ENCODE results near the gene IL25. TPM values are rescaled to one million over a fixed set of nuclear protein-coding genes. Genes with fewer than 3 reads are reported as not detected.

Gene IL25
- total RNA-seq, 8 experiments from 2014 or later, result 0.14 to 0.66 (median 0.44) TPM; not detected in 4

DNA sequence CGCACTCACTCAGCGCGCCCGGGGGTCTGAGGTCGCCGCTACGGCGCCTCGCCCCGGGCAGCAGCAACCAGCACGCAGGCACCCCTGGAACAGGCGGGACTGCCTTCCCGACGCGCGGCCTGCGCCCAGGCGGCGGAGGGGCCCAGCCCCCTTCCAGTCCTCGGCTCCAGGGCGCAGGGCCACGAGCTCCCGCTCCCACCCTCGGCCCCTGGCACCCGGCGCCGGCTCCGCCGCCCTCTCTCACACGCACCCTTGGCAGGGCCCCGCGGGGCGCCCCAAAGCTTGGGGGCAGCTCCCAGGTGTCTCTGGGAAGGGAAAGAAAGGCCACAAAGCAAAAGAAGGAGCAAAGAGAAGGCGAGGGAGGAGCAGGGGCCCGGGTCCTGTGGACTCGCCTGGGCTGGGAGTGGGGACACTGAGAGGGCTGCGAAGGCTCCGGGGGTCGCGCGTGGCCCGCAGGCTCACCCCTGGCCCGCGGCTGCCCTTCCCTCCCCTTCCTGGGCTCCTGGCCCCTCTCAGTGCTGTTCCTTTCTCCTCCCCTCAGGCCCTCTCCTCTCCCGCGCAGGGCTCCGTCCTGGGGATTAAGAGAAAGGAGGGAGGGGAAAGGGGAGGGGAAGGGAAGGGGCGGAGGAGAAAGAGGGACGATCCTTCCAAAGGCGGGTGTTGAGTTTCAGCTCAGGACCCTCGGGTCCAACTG lies 6.7 kb upstream of the IL25 start:
- WGBS, 10 experiments, result no CpG with 5 or more reads among the region's 51 CpGs
- in situ Hi-C loops (cut with MboI; ENCODE audit: low pct_unique_long_range_greater_than_20kb in 2 of 9, low sequenced_read_pairs in 9 of 9, unreplicated experiment in 9 of 9), result no loop called here
- Histone ChIP-seq H3K4me3 (peak overlapping the region in 4 of 5 donors; percentile 14 to 22 (median 17)), H3K27ac (peak overlapping the region in 1 of 2 donors; percentile 56), H3K4me1 (replicated peaks in 1 of 2) (peaks cover 9 to 40% of the 10 kb centered on the region in 2 donors)
- peak in 7 of 8 experiments; percentile 12 to 76 (median 70) for ATAC-seq (replicated peaks in 6 of 8)

- Histone ChIP-seq H3K27ac (peak overlapping the region in 1 of 2 donors; percentile 56), H3K4me1 (replicated peaks in 1 of 2) (peaks cover 9 to 37% of the 10 kb centered on the region in 2 donors), H3K4me3 (peak overlapping the region in 4 of 5 donors; percentile 14 to 22 (median 17))
- in situ Hi-C loops (cut with MboI; ENCODE audit: low pct_unique_long_range_greater_than_20kb in 2 of 9, low sequenced_read_pairs in 9 of 9, unreplicated experiment in 9 of 9), result no loop called here
- 17 to 52% (median 30%) methylated on average over 1 to 4 of the region's 34 CpGs; no CpG with 5 or more reads in 6 of the 10 experiments for WGBS, 10 experiments
- peak; percentile 28 to 85 (median 76) for ATAC-seq (replicated peaks in 6 of 8)
Observed at GRCh38 chr14:23366426-23366921, 6.1 kb upstream of the IL25 start.

DNA sequence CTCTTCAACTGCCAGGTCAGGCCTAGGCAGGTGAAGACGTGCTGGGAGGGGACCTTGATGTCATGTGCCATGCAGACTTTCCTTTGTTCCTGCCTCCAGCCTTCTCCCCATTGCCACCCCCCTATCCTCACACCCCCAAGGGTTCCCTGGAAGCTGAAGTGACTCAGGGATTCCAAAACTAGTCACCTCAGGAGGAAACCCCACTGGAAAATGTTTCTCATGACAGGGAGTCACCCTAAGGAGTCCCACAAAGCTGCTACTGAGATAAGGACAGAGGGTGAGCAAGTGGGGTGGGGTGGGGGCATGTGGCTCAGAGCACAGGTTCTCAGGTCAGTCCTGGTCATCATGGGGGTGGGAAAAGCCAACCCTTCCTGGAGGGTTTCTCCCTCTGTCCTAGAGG lies 2.4 kb upstream of the IL25 start:
- Histone ChIP-seq H3K4me1 (replicated peaks in 1 of 2) (peaks cover 0 to 13% of the 10 kb centered on the region in 2 donors), H3K4me3 (no peak overlapping the region), H3K27ac (no peak overlapping the region)
- no peak for ATAC-seq (replicated peaks in 6 of 8)
- in situ Hi-C loops (cut with MboI; ENCODE audit: low pct_unique_long_range_greater_than_20kb in 2 of 9, low sequenced_read_pairs in 9 of 9, unreplicated experiment in 9 of 9), result loop anchor here in 1 of 9 experiments (10.0 kb wide), 1 partner anchor 45 kb away; the partner anchor contains the start of gene PABPN1
- 20 to 60% methylated on average over 1 of the region's 1 CpG; no CpG with 5 or more reads in 8 of the 10 experiments for WGBS, 10 experiments

GRCh38 chr14:23371865-23372264 lies 744 bp upstream of the IL25 start:
- WGBS, 10 experiments, result 0 to 100% (median 24%) methylated on average over 1 of the region's 1 CpG; no CpG with 5 or more reads in 6 of the 10 experiments
- no peak for ATAC-seq (replicated peaks in 6 of 8)
- in situ Hi-C loops (cut with MboI; ENCODE audit: low pct_unique_long_range_greater_than_20kb in 2 of 9, low sequenced_read_pairs in 9 of 9, unreplicated experiment in 9 of 9), result loop anchor here in 1 of 9 experiments (10.0 kb wide), 1 partner anchor 47 kb away; the partner anchor contains the start of gene PABPN1
- Histone ChIP-seq H3K4me1 (replicated peaks in 1 of 2) (peaks cover 0 to under 1% of the 10 kb centered on the region in 2 donors), H3K4me3 (no peak overlapping the region), H3K27ac (no peak overlapping the region)

DNA sequence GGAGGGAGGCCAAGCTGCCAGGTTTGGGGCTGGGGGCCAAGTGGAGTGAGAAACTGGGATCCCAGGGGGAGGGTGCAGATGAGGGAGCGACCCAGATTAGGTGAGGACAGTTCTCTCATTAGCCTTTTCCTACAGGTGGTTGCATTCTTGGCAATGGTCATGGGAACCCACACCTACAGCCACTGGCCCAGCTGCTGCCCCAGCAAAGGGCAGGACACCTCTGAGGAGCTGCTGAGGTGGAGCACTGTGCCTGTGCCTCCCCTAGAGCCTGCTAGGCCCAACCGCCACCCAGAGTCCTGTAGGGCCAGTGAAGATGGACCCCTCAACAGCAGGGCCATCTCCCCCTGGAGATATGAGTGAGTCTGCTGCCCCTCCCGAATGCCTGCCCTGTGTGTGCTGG lies 432 bp downstream of the IL25 start:
- no peak overlapping the region for H3K27ac ChIP-seq
- H3K4me1 ChIP-seq (replicated peaks in 1 of 2), result no peaks in the 10 kb centered on the region
- ATAC-seq (replicated peaks in 6 of 8), result no peak
- 0 to 80% (median 30%) methylated on average over 1 of the region's 3 CpGs; no CpG with 5 or more reads in 6 of the 10 experiments for WGBS, 10 experiments
- in situ Hi-C loops (cut with MboI; ENCODE audit: low pct_unique_long_range_greater_than_20kb in 2 of 9, low sequenced_read_pairs in 9 of 9, unreplicated experiment in 9 of 9), result loop anchor here in 1 of 9 experiments (10.0 kb wide), 1 partner anchor 48 kb away; the partner anchor contains the start of gene PABPN1
- no peak overlapping the region for H3K4me3 ChIP-seq

GRCh38 chr14:23375527-23376251 lies 3.1 kb downstream of the IL25 start:
- in situ Hi-C loops (cut with MboI; ENCODE audit: low pct_unique_long_range_greater_than_20kb in 2 of 9, low sequenced_read_pairs in 9 of 9, unreplicated experiment in 9 of 9), result loop anchor here in 1 of 9 experiments (10.0 kb wide), 1 partner anchor 51 kb away; the partner anchor contains the start of gene PABPN1
- Histone ChIP-seq H3K4me1 (replicated peaks in 1 of 2) (no peaks in the 10 kb centered on the region), H3K4me3 (no peak overlapping the region), H3K27ac (no peak overlapping the region)
- WGBS, 10 experiments, result 29 to 100% (median 93%) methylated on average over 1 to 6 of the region's 21 CpGs; no CpG with 5 or more reads in 3 of the 10 experiments
- no peak for ATAC-seq (replicated peaks in 6 of 8)

DNA sequence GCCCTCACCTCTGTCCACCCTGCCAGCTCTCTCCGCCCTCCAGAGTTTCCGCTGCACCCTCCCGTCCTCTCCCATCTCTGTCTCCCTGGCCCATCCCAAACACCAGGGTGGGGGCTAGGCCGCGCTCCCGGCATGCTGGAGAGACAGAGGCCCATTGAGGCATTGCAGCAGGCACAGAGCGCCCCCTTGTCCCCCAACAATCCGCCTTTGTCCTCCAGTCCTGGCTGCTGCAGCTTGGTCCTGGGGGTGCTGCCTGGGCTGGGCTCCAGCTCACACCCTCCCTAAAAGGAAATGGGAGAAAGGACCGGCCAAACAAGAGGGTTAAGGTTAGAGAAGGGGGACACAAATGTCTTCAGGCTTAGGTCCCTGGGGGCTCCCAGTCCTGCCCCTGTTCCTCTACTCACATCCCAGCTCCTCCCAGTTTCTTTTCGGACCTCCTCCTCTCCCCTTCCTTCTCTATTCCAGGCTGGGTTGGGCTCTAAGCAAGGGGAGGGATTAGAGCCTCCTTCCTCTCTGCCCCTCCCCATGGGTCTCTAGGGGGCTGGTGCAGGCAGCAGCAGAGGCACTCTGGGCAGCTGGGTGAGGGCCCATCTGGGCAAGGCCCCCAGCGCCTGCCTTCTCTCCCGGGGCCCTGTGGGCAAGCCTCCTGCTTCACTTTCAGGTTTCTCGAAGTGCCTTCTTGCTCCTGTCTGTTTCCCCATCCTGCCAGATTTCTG lies 4.0 kb downstream of the IL25 start, which contains the start of gene CMTM5:
Gene CMTM5 (plus strand): TSS at position 565 of the 716 bp plus-strand sequence. CDS start 206 bp downstream, outside the sequence.
- 20 to 100% (median 49%) methylated on average over 1 to 4 of the region's 13 CpGs; no CpG with 5 or more reads in 4 of the 10 experiments for WGBS, 10 experiments
- in situ Hi-C loops (cut with MboI; ENCODE audit: low pct_unique_long_range_greater_than_20kb in 2 of 9, low sequenced_read_pairs in 9 of 9, unreplicated experiment in 9 of 9), result loop anchor here in 1 of 9 experiments (10.0 kb wide), 1 partner anchor 52 kb away; the partner anchor contains the start of gene PABPN1
- peak in 2 of 8 experiments; percentile 36 to 54 for ATAC-seq (replicated peaks in 6 of 8)
- Histone ChIP-seq H3K27ac (no peak within 1 kb of the TSS), H3K4me3 (no peak within 1 kb of the TSS), H3K4me1 (replicated peaks in 1 of 2) (no peaks in the 10 kb centered on the region)

DNA sequence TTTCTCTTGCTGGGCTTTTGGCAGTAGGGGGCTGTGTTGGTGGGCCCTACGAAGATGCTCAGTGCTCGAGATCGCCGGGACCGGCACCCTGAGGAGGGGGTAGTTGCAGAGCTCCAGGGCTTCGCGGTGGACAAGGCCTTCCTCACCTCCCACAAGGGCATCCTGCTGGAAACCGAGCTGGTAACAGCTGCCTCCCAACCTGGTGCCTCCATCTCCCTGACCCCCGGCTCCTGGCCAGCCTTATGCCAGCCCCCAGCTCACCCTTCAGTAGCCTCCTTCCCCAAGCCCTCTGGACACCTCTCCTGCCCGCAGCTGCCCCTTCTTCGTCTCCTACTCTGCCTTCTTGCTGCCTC lies 4.6 kb downstream of the IL25 start:
- in situ Hi-C loops (cut with MboI; ENCODE audit: low pct_unique_long_range_greater_than_20kb in 2 of 9, low sequenced_read_pairs in 9 of 9, unreplicated experiment in 9 of 9), result loop anchor here in 1 of 9 experiments (10.0 kb wide), 1 partner anchor 52 kb away; the partner anchor contains the start of gene PABPN1
- no peak for ATAC-seq (replicated peaks in 6 of 8)
- WGBS, 10 experiments, result 30 to 53% (median 45%) methylated on average over 1 to 4 of the region's 11 CpGs; no CpG with 5 or more reads in 6 of the 10 experiments
- no peaks in the 10 kb centered on the region for H3K4me1 ChIP-seq (replicated peaks in 1 of 2)
- H3K27ac ChIP-seq, result no peak overlapping the region
- no peak overlapping the region for H3K4me3 ChIP-seq

DNA sequence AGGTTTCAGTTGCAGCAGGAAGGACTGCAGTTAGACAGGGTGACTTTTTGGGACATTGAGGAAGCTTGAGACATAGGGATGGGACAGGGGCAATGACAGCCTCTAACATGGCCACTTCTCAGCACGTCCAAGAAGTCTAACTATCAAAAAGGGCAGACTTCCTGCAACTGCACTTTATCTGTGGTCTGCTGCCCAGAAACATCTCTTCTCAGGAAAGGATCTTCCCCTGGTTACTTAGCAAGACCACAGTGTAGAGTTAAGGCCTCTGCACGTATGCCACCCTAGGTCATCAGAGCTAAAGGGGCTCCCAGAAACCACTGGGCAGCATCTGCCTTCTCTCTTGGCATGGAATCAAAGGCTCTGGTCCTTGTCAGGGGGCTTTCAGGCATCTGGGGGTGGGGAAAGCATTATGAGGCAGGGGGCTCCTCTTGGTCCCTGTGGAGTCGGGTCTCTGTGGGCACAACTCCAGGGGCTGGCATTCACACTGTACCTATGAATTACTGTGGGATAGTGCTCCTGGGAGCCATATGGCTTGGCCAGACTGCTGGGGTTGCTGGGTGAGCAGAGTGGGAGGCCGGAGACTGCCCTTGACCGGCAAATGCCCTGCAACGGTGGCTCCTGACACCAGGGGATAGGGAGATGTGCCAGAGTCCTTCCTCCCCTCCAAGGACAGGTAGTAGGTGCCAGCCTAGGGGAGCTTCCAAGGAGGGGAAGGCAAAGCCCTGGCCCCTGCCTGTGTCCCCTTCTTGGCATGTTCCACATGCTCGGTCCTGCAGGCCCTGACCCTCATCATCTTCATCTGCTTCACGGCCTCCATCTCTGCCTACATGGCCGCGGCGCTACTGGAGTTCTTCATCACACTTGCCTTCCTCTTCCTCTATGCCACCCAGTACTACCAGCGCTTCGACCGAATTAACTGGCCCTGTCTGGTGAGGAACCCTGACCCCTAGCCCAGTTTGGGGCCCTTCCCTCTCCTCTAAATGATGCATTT lies 5.3 kb downstream of the IL25 start:
- in situ Hi-C loops (cut with MboI; ENCODE audit: low pct_unique_long_range_greater_than_20kb in 2 of 9, low sequenced_read_pairs in 9 of 9, unreplicated experiment in 9 of 9), result loop anchor here in 1 of 9 experiments (10.0 kb wide), 1 partner anchor 53 kb away; the partner anchor contains the start of gene PABPN1
- ATAC-seq (replicated peaks in 6 of 8), result no peak
- Histone ChIP-seq H3K27ac (no peak overlapping the region), H3K4me1 (replicated peaks in 1 of 2) (no peaks in the 10 kb centered on the region), H3K4me3 (no peak overlapping the region)
- WGBS, 10 experiments, result 28 to 100% (median 80%) methylated on average over 2 to 7 of the region's 14 CpGs; no CpG with 5 or more reads in 3 of the 10 experiments

DNA sequence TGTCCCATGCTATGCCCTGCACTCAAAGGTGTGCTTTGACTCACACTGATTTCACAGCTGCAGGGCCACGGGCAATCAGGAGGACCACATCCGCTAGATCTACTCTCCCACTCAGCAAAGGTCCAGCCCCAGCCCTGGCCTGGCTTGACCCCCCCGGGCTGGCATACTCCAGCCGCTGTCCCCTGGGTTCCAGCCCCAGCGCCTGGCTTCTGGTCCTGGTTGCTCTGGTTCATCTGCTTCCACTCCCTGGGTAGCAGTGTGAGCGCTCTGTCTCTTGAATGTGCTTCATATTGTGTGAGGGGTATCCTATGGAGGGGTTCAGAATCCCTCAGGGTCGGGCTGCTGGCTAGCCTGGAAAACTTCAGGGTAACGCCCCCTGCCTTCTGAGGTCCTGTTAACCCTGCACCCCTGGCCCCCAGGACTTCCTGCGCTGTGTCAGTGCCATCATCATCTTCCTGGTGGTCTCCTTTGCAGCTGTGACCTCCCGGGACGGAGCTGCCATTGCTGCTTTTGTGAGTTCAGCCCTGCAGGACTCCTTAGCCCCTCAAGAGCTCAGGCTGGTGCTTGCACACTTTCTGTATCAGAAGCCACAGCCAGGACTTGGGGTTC lies 6.1 kb downstream of the IL25 start:
- H3K4me1 ChIP-seq (replicated peaks in 1 of 2), result no peaks in the 10 kb centered on the region
- no peak overlapping the region for H3K27ac ChIP-seq
- ATAC-seq (replicated peaks in 6 of 8), result no peak
- no peak overlapping the region for H3K4me3 ChIP-seq
- in situ Hi-C loops (cut with MboI; ENCODE audit: low pct_unique_long_range_greater_than_20kb in 2 of 9, low sequenced_read_pairs in 9 of 9, unreplicated experiment in 9 of 9), result loop anchor here in 1 of 9 experiments (10.0 kb wide), 1 partner anchor 54 kb away; the partner anchor contains the start of gene PABPN1
- WGBS, 10 experiments, result 40 to 100% (median 71%) methylated on average over 1 to 5 of the region's 11 CpGs; no CpG with 5 or more reads in 4 of the 10 experiments
